HFFc6 (cell line): Measurements from ENCODE around the gene RAB20. TPM values are rescaled to one million over a fixed set of nuclear protein-coding genes. Genes with fewer than 3 reads are reported as not detected.
A peak's percentile ranks its signal among the peaks of the same experiment; 100 is the strongest.

Experiments used
- DNase-seq: peaks from one replicate; pipeline ENCODE4 v3.0.0-alpha.2; 2018
- H3K27ac Mint-ChIP-seq: 2 replicates; pipeline ENCODE4 v1.8.0; 2020; ENCODE audit warnings: mild to moderate bottlenecking, mixed read lengths
- H3K27me3 Mint-ChIP-seq: 2 replicates; pipeline ENCODE4 v1.8.0; 2021; ENCODE audit warnings: mild to moderate bottlenecking, moderate library complexity, mixed read lengths; ENCODE audit not compliant: insufficient read depth
- H3K36me3 Mint-ChIP-seq: 2 replicates; pipeline ENCODE4 v1.8.0; 2021; ENCODE audit warnings: low read depth, mixed read lengths
- H3K4me1 Mint-ChIP-seq: 2 replicates; pipeline ENCODE4 v1.8.0; 2020; ENCODE audit warnings: low read depth, mixed read lengths
- H3K4me3 Mint-ChIP-seq: 2 replicates; pipeline ENCODE4 v1.8.0; 2020; ENCODE audit warnings: mild to moderate bottlenecking, moderate library complexity, mixed read lengths
- H3K9me3 Mint-ChIP-seq: 2 replicates; pipeline ENCODE4 v1.8.0; 2020; ENCODE audit warnings: mild to moderate bottlenecking, mixed read lengths
- CTCF ChIP-seq: fragments of 200-600 bp; sonication (generic); IDR thresholded peaks from 2 replicates; pipeline ENCODE4 v1.5.0; 2021; ENCODE audit warnings: antibody characterized with exemption, mild to moderate bottlenecking
- total RNA-seq, 6 experiments: library from RNA; stranded (reverse); fragmentation: NEBNext Ultra II Directional; extraction: Animal tissue kit (Norgen Biotek cat#: 25700); gene quantifications; 2 replicates in 1 of 6; 3 replicates in 5 of 6; pipeline ENCODE4 v1.2.3, GENCODE V29; 2021

Gene RAB20
- total RNA-seq, 6 experiments from 2014 or later = 0.40 to 1.0 (median 0.74) TPM

- no peak for DNase-seq
- Mint-ChIP-seq H3K9me3 (no peaks in the 10 kb centered on the region), H3K4me3 (no peak overlapping the region), H3K27ac (no peak overlapping the region), H3K27me3 (peaks cover 26% of the 10 kb centered on the region), H3K4me1 (no peaks in the 10 kb centered on the region), H3K36me3 (no peaks in the 10 kb centered on the region)
- TF ChIP-seq CTCF = 0 out of 2 replicates have a peak, but pooled peaks have one; percentile 7
These were observed 35.9 kb downstream of the RAB20 start for GRCh38 chr13:110525328-110526319.

DNA sequence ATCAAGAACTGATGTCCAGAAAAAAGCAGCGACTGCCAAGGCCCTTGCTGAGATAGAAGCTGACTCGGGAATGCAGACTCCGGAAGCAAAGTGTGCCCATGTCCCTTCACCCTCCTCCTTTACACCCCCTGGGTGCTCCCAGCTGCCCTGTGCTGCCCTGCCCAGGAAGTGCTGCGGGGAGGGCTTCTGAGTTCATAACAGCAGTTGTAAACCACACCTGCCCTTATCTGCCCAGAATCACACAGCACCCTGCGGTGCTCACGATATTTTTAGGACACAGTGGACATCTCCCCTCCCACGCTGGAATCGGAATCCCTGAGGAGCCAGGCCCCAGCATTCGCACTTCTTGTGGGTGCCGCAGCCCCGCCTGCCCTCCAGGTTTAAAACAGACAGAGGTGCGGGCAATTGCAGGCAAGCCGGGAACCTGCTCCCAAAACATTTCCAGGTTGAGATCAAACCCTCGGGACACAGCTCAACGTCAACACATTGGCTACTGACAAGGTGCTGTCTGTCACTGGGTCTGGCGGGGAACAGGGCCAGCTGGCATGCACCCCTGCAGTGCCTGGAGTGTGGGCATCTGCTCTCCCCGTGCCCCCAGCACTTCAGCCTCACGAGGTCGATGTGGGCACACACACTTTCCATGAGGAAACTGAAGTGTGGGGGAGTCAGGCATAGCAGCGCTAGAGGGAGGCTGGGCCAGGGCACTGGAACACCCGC lies 36.8 kb downstream of the RAB20 start:
- Mint-ChIP-seq H3K9me3 (no peaks in the 10 kb centered on the region), H3K27ac (no peak overlapping the region), H3K36me3 (no peaks in the 10 kb centered on the region), H3K4me3 (no peak overlapping the region), H3K4me1 (no peaks in the 10 kb centered on the region), H3K27me3 (peaks cover 26% of the 10 kb centered on the region)
- TF ChIP-seq CTCF = no peak
- DNase-seq = no peak

- Mint-ChIP-seq H3K27me3 (peaks cover 24% of the 10 kb centered on the region), H3K9me3 (no peaks in the 10 kb centered on the region), H3K36me3 (no peaks in the 10 kb centered on the region), H3K27ac (no peak overlapping the region), H3K4me1 (no peaks in the 10 kb centered on the region), H3K4me3 (no peak overlapping the region)
- DNase-seq = no peak
- no peak for TF ChIP-seq CTCF
These were observed 37.5 kb downstream of the RAB20 start for GRCh38 chr13:110523838-110524540.

- no peaks in the 10 kb centered on the region for H3K36me3 Mint-ChIP-seq
- H3K4me3 Mint-ChIP-seq = no peak overlapping the region
- no peaks in the 10 kb centered on the region for H3K4me1 Mint-ChIP-seq
- no peak for TF ChIP-seq CTCF
- H3K27me3 Mint-ChIP-seq = peaks cover 24% of the 10 kb centered on the region
- no peak overlapping the region for H3K27ac Mint-ChIP-seq
- no peaks in the 10 kb centered on the region for H3K9me3 Mint-ChIP-seq
- DNase-seq = no peak
These were observed 38.3 kb downstream of the RAB20 start for GRCh38 chr13:110523180-110523579.

- Mint-ChIP-seq H3K9me3 (no peaks in the 10 kb centered on the region), H3K4me3 (no peak overlapping the region), H3K27me3 (peaks cover 24% of the 10 kb centered on the region), H3K36me3 (no peaks in the 10 kb centered on the region), H3K27ac (no peak overlapping the region), H3K4me1 (no peaks in the 10 kb centered on the region)
- no peak for DNase-seq
- no peak for TF ChIP-seq CTCF
These were observed 38.8 kb downstream of the RAB20 start for GRCh38 chr13:110522721-110523120.
